SK-N-SH (cell line): Measurements from ENCODE around the gene STK25.

Experiments
- CTCF ChIP-seq: fragments of 200-600 bp; sonication (generic); IDR thresholded peaks from 2 replicates; pipeline ENCODE4 v1.6.1; 2017; ENCODE audit warnings: antibody characterized with exemption, mild to moderate bottlenecking, moderate library complexity
- MAX ChIP-seq: IDR thresholded peaks from 2 replicates; pipeline ENCODE4 v1.4.0; 2012; ENCODE audit warnings: low read depth
- YY1 ChIP-seq: IDR thresholded peaks from 2 replicates; pipeline ENCODE4 v1.4.0; 2012; ENCODE audit warnings: low read depth, mild to moderate bottlenecking

DNA sequence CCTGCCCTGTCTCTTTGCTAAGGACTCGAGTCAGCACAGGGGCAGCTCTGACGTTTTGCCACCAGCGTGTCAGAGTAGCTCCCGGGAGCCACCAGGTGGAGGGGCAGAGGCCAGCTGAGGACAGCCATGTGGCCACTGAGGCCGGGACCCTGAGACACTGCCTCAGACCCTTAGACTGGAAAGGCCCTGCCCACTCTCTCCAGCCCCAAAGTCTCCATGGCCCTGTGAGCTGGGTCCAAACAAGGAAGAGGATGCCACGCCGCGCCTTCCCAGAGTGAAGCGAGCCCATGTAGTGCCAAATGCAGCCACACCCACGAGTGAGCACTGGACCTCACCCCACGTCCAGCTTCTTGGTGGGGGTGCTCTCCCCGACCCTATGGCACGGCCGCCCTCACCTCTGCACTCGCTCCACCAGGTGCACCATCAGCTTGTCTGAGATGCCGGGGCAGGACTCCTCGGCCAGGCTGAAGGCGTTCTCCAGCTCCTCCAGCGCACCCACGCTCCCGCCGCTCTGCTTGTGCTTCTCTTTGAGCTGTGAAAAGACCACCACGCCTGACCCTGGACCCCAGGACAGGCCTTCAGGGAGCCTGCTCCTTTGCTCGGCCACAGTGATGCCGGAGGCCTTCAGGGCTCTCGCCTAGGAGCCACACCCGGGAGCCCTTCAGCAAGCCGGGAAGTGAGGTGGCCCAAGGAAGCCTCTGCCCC is 12.2 kb downstream of the STK25 start:
- TF ChIP-seq MAX (no peak), CTCF (no peak), YY1 (no peak)
